Body of pancreas (tissue), 4 donors: ENCODE results near the gene HMGCR. TPM values are rescaled to one million over a fixed set of nuclear protein-coding genes. Genes with fewer than 3 reads are reported as not detected.

Source experiments
- ATAC-seq: fragments of 150-250 bp; one replicate; pipeline ENCODE4 v1.9.1; 2016
- DNase-seq, 4 donors: peaks; one replicate each; pipeline ENCODE4 v3.0.0-alpha.2; 2019
- H3K27ac ChIP-seq, 4 donors: fragments of 200-600 bp; sonication (generic); 1 replicate in 3 of 4; 2 replicates in 1 of 4; pipeline versions ENCODE4 v1.5.1 to v1.6.1; 2016 to 2019; ENCODE audit warnings: mild to moderate bottlenecking in 1 of 4, mixed read lengths in 1 of 4, moderate library complexity in 1 of 4
- H3K27me3 ChIP-seq, 2 donors: fragments of 200-600 bp; sonication (generic); one replicate each; pipeline ENCODE4 v1.6.0; 2016; ENCODE audit warnings: mild to moderate bottlenecking in 1 of 2
- H3K36me3 ChIP-seq, 2 donors: fragments of 200-600 bp; sonication (generic); replicated peaks in 1 of 2; 2 replicates each; pipeline ENCODE4 v1.5.1; 2016; ENCODE audit warnings: low read depth in 2 of 2; ENCODE audit not compliant: insufficient read depth in 1 of 2
- H3K4me1 ChIP-seq: fragments of 200-600 bp; sonication (generic); one replicate; pipeline ENCODE4 v1.6.0; 2016
- H3K4me3 ChIP-seq, 2 donors: fragments of 200-600 bp; sonication (generic); 1 replicate in 1 of 2; 2 replicates in 1 of 2; pipeline ENCODE4 v1.5.1; 2016 to 2019
- H3K9me3 ChIP-seq, 3 donors: fragments of 200-600 bp; sonication (generic); 1 replicate in 2 of 3; 2 replicates in 1 of 3; pipeline ENCODE4 v1.5.1; 2016
- CTCF ChIP-seq, 7 experiments: fragments of 450-650 bp in 4 of 7; fragments of 200-600 bp in 3 of 7; sonication (generic) in 3 of 7; IDR thresholded peaks; one replicate each; pipeline ENCODE4 v1.5.1; 2016 to 2019; ENCODE audit warnings: antibody characterized with exemption in 7 of 7
- POLR2A ChIP-seq, 3 donors: fragments of 450-650 bp; IDR thresholded peaks; one replicate each; pipeline ENCODE4 v1.6.1; 2016; ENCODE audit warnings: antibody characterized with exemption in 3 of 3, mild to moderate bottlenecking in 2 of 3
- WGBS, 2 donors: methylation state at CpG; one replicate each; pipeline ENCODE4 v1.1.5; 2017; 5-methylcytosine and 5-hydroxymethylcytosine counted together
- intact Hi-C: fragments of 100-400 bp; cut with DNase I; formaldehyde crosslinking; loops from one replicate; pipeline ENCODE4 v1.15.1; 2023
- total RNA-seq, 2 donors: library from RNA; depleted of rRNA; stranded (reverse); fragments of >200 nt; gene quantifications; one replicate each; pipeline ENCODE4 v1.1.0, GENCODE V29; 2016

HMGCR gene
- total RNA-seq, 2 donors from 2014 or later: 5.9 to 8.3 TPM

- no peak for TF ChIP-seq CTCF (IDR thresholded peaks at IDR 0.05)
- TF ChIP-seq POLR2A (IDR thresholded peaks at IDR 0.05): no peak
- Histone ChIP-seq H3K27ac (no peak overlapping the region), H3K27me3 (no peaks in the 10 kb centered on the region), H3K9me3 (no peaks in the 10 kb centered on the region), H3K4me1 (peaks cover 16% of the 10 kb centered on the region), H3K4me3 (no peak overlapping the region), H3K36me3 (no peaks in the 10 kb centered on the region)
- no peak for ATAC-seq
- intact Hi-C loops: loop anchor here (10.0 kb wide), 1 partner anchor 421 kb away; no protein-coding TSS in a partner anchor
- DNase-seq: no peak
- 46 to 49% methylated on average over 2 of the region's 2 CpGs for WGBS, 2 donors
Observed at GRCh38 chr5:75335486-75335885, 1.5 kb upstream of the HMGCR start.

DNA sequence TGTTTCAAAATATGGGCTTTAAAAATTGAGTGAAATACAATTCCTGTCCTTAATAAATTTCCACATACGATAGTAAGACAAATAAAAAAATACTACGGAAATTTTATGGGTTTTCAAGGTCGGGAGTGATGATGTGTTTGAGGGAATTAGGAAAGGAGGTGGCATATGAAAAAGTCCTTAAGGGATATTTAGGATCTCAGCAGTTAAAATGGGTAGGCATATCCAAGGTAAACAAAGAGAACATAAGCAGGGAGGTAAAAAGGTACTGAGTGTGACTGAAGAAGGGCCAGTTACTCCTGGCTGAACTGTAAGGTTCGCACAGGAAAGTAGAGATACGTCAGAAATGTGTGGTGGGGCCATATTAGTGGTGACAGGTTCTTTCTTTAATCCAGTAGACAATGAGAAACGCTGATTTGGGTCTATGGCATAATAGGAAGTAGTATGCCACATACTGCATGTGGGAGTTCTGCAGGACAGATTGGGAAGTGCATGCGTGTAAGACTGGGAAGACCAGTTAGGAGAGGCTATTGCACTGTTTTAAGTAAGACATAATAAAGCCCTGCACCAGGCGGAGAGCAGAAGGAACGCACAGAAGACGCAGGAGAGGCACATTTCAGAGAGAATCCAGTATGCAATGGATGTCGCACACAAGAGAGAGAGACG, 937 bp upstream of the HMGCR start:
- Histone ChIP-seq H3K4me3 (peak overlapping the region; percentile 70 to 83), H3K36me3 (no peaks in the 10 kb centered on the region)
- ATAC-seq: peak; percentile 57

GRCh38 chr5:75337366-75338021, 474 bp downstream of the HMGCR start:
- WGBS, 2 donors: 0 to 1% methylated on average over 14 to 50 of the region's 50 CpGs
- intact Hi-C loops: loop anchor here (10.0 kb wide), 1 partner anchor 423 kb away; no protein-coding TSS in a partner anchor
- no peak for DNase-seq
- peak; percentile 3 for ATAC-seq
- H3K4me3 ChIP-seq: peak overlapping the region; percentile 83 to 100
- H3K27me3 ChIP-seq: no peaks in the 10 kb centered on the region
- peak overlapping the region; percentile 85 to 96 (median 94) for H3K27ac ChIP-seq
- H3K36me3 ChIP-seq: no peaks in the 10 kb centered on the region
- no peaks in the 10 kb centered on the region for H3K9me3 ChIP-seq
- TF ChIP-seq CTCF (IDR thresholded peaks at IDR 0.05) (no peak), POLR2A (IDR thresholded peaks at IDR 0.05) (no peak)
- H3K4me1 ChIP-seq: peaks cover 27% of the 10 kb centered on the region

More for the DNA sequence above, 937 bp upstream of the HMGCR start:
- Histone ChIP-seq H3K9me3 (no peaks in the 10 kb centered on the region), H3K27ac (peak overlapping the region; percentile 80 to 96 (median 94)), H3K4me1 (peaks cover 16% of the 10 kb centered on the region), H3K27me3 (no peaks in the 10 kb centered on the region)
- DNase-seq: peak; percentile 51 to 67 (median 58)
- WGBS, 2 donors: 5 to 8% methylated on average over 12 of the region's 12 CpGs
- TF ChIP-seq POLR2A (IDR thresholded peaks at IDR 0.05) (no peak), CTCF (IDR thresholded peaks at IDR 0.05) (peak in 6 of 7 experiments; percentile 19 to 77 (median 58))
- intact Hi-C loops: loop anchor here (10.0 kb wide), 1 partner anchor 421 kb away; no protein-coding TSS in a partner anchor

- Histone ChIP-seq H3K4me1 (peaks cover 27% of the 10 kb centered on the region), H3K36me3 (no peaks in the 10 kb centered on the region), H3K27ac (no peak overlapping the region), H3K4me3 (no peak overlapping the region), H3K9me3 (no peaks in the 10 kb centered on the region), H3K27me3 (no peaks in the 10 kb centered on the region)
- no peak for TF ChIP-seq POLR2A (IDR thresholded peaks at IDR 0.05)
- TF ChIP-seq CTCF (IDR thresholded peaks at IDR 0.05): no peak
- ATAC-seq: no peak
- WGBS, 2 donors: 40 to 43% methylated on average over 2 of the region's 2 CpGs
- intact Hi-C loops: loop anchor here (10.0 kb wide), 1 partner anchor 424 kb away; no protein-coding TSS in a partner anchor
- DNase-seq: no peak
Observed at GRCh38 chr5:75338408-75338807, 1.4 kb downstream of the HMGCR start.
